Spinal cord (tissue), 10 donors: ENCODE results near the gene GASK1A. TPM values are rescaled to one million over a fixed set of nuclear protein-coding genes. Genes with fewer than 3 reads are reported as not detected.

ENCODE experiments used
- DNase-seq, 6 donors: peaks; one replicate each; pipeline versions ENCODE4 v3.0.0 to v3.0.0-alpha.2; 2013 to 2015; ENCODE audit warnings: low spot score in 6 of 6, low read depth in 4 of 6
- H3K27ac ChIP-seq: one replicate; pipeline ENCODE4 v1.5.1; 2013; ENCODE audit warnings: low read depth, low read length, control low read depth
- H3K27me3 ChIP-seq: one replicate; pipeline ENCODE4 v1.6.1; 2013; ENCODE audit warnings: low read length; ENCODE audit not compliant: control insufficient read depth, insufficient read depth
- H3K36me3 ChIP-seq: one replicate; pipeline ENCODE4 v1.6.1; 2013; ENCODE audit warnings: low read length; ENCODE audit not compliant: control insufficient read depth, insufficient read depth
- H3K4me1 ChIP-seq: one replicate; pipeline ENCODE4 v1.6.1; 2013; ENCODE audit warnings: low read length; ENCODE audit not compliant: control insufficient read depth, insufficient read depth
- H3K4me3 ChIP-seq: one replicate; pipeline ENCODE4 v1.5.1; 2013; ENCODE audit warnings: low read depth, low read length, control low read depth
- H3K9me3 ChIP-seq: one replicate; pipeline ENCODE4 v1.6.1; 2013; ENCODE audit warnings: low read length; ENCODE audit not compliant: control insufficient read depth, insufficient read depth
- WGBS: methylation state at CpG from one replicate; pipeline ENCODE4 v1.1.5; 2013; ENCODE audit warnings: missing lambda C conversion rate; ENCODE audit not compliant: insufficient coverage; 5-methylcytosine and 5-hydroxymethylcytosine counted together
- polyA plus RNA-seq, 2 donors: library from polyadenylated mRNA; unstranded; fragments of 120-200 nt; gene quantifications; one replicate each; pipeline ENCODE4 v1.2.1, GENCODE V29; 2013; ENCODE audit not compliant: insufficient read length in 2 of 2
- total RNA-seq, 2 donors: library from RNA; depleted of rRNA in 1 of 2; stranded (reverse); fragments of 120-200 nt in 1 of 2; fragments of >200 nt in 1 of 2; gene quantifications; one replicate each; pipeline versions ENCODE4 v1.2.3 to v1.2.4, GENCODE V29; 2013 to 2014
- donor health status: healthy.

GASK1A gene
- total and polyA plus RNA-seq, 4 donors = 5.2 to 40.1 (median 16.3) TPM

- WGBS = 63% methylated on average over 5 of the region's 5 CpGs
- Histone ChIP-seq H3K4me1 (peaks cover 7% of the 10 kb centered on the region), H3K27me3 (no peaks in the 10 kb centered on the region), H3K4me3 (no peak overlapping the region), H3K27ac (no peak overlapping the region), H3K36me3 (no peaks in the 10 kb centered on the region), H3K9me3 (no peaks in the 10 kb centered on the region)
- DNase-seq = peak in 1 of 6 donors; percentile 37
Measured at GRCh38 chr3:43023746-43024145, 44.6 kb downstream of the GASK1A start.

GRCh38 chr3:43024181-43024885, 45.2 kb downstream of the GASK1A start:
- Histone ChIP-seq H3K4me3 (no peak overlapping the region), H3K36me3 (no peaks in the 10 kb centered on the region), H3K9me3 (no peaks in the 10 kb centered on the region), H3K27ac (no peak overlapping the region), H3K27me3 (no peaks in the 10 kb centered on the region), H3K4me1 (peaks cover 3% of the 10 kb centered on the region)
- 94% methylated on average over 3 of the region's 6 CpGs for WGBS
- no peak for DNase-seq

- Histone ChIP-seq H3K4me3 (no peak overlapping the region), H3K4me1 (no peaks in the 10 kb centered on the region), H3K36me3 (no peaks in the 10 kb centered on the region), H3K27me3 (no peaks in the 10 kb centered on the region), H3K27ac (no peak overlapping the region), H3K9me3 (no peaks in the 10 kb centered on the region)
- no peak for DNase-seq
- WGBS = 45% methylated on average over 2 of the region's 5 CpGs
Measured at GRCh38 chr3:43025423-43025822, 46.3 kb downstream of the GASK1A start.

GRCh38 chr3:43028001-43028400, 48.9 kb downstream of the GASK1A start:
- Histone ChIP-seq H3K4me1 (no peaks in the 10 kb centered on the region), H3K4me3 (no peak overlapping the region), H3K27me3 (no peaks in the 10 kb centered on the region), H3K36me3 (peaks cover 9% of the 10 kb centered on the region), H3K9me3 (no peaks in the 10 kb centered on the region), H3K27ac (no peak overlapping the region)
- DNase-seq = no peak
- 71% methylated on average over 1 of the region's 1 CpG for WGBS

- WGBS = 94% methylated on average over 2 of the region's 6 CpGs
- Histone ChIP-seq H3K4me1 (no peaks in the 10 kb centered on the region), H3K4me3 (no peak overlapping the region), H3K27ac (no peak overlapping the region), H3K27me3 (no peaks in the 10 kb centered on the region), H3K9me3 (no peaks in the 10 kb centered on the region), H3K36me3 (peaks cover 13% of the 10 kb centered on the region)
- no peak for DNase-seq
Measured at GRCh38 chr3:43028678-43029490, 49.8 kb downstream of the GASK1A start.

- Histone ChIP-seq H3K9me3 (no peaks in the 10 kb centered on the region), H3K36me3 (peaks cover 13% of the 10 kb centered on the region), H3K27ac (no peak overlapping the region), H3K27me3 (no peaks in the 10 kb centered on the region), H3K4me3 (no peak overlapping the region), H3K4me1 (peaks cover 6% of the 10 kb centered on the region)
- DNase-seq = no peak
- WGBS = 96% methylated on average over 10 of the region's 15 CpGs
Measured at GRCh38 chr3:43030162-43030935, 51.2 kb downstream of the GASK1A start.

GRCh38 chr3:43031485-43031884, 52.4 kb downstream of the GASK1A start:
- no peaks in the 10 kb centered on the region for H3K27me3 ChIP-seq
- H3K4me3 ChIP-seq = no peak overlapping the region
- WGBS = 46% methylated on average over 4 of the region's 4 CpGs
- H3K9me3 ChIP-seq = no peaks in the 10 kb centered on the region
- peak in 1 of 6 donors; percentile 13 for DNase-seq
- peaks cover 13% of the 10 kb centered on the region for H3K36me3 ChIP-seq
- H3K27ac ChIP-seq = no peak overlapping the region
- H3K4me1 ChIP-seq = peaks cover 12% of the 10 kb centered on the region

GRCh38 chr3:43031889-43032545, 52.9 kb downstream of the GASK1A start:
- Histone ChIP-seq H3K27ac (no peak overlapping the region), H3K36me3 (peaks cover 13% of the 10 kb centered on the region), H3K27me3 (no peaks in the 10 kb centered on the region), H3K4me1 (peaks cover 12% of the 10 kb centered on the region), H3K4me3 (no peak overlapping the region), H3K9me3 (no peaks in the 10 kb centered on the region)
- no peak for DNase-seq
- WGBS = 92% methylated on average over 16 of the region's 16 CpGs
